Bronchial epithelial cell (primary cell): ENCODE measurements around the gene MARK2. TPM values are rescaled to one million over a fixed set of nuclear protein-coding genes. Genes with fewer than 3 reads are reported as not detected.

Source experiments
- DNase-seq: peaks from one replicate; pipeline ENCODE4 v3.0.0-alpha.2; 2010; ENCODE audit warnings: low read depth
- FAIRE-seq: peaks from 2 replicates; lab custom pipeline; 2011; peaks lifted over from hg19 to GRCh38; lab: Jason Lieb, UNC
- H3K27me3 ChIP-seq: 2 replicates; pipeline ENCODE4 v1.5.1; 2011; ENCODE audit warnings: low read length; ENCODE audit not compliant: control insufficient read depth, insufficient read depth
- H3K36me3 ChIP-seq: 2 replicates; pipeline ENCODE4 v1.5.1; 2011; ENCODE audit warnings: low read length; ENCODE audit not compliant: control insufficient read depth, insufficient read depth
- H3K4me3 ChIP-seq: 2 replicates; pipeline ENCODE4 v1.5.1; 2011; ENCODE audit warnings: mild to moderate bottlenecking, low read depth, low read length, control low read depth
- total RNA-seq: library from RNA; depleted of rRNA; stranded (reverse); fragments of >200 nt; gene quantifications from 2 replicates; pipeline ENCODE4 v1.2.1, GENCODE V29; 2014
- TF ChIP-seq, protein P1 (sequence below): IDR thresholded peaks from 2 replicates; pipeline ENCODE4 v1.5.1; 2011; ENCODE audit warnings: mild to moderate bottlenecking, moderate library complexity, low read length, control low read depth, inconsistent platforms; ENCODE audit not compliant: insufficient read depth, severe bottlenecking

The MARK2 gene
- total RNA-seq, 1 donor from 2014 or later = 10.5 TPM

DNA sequence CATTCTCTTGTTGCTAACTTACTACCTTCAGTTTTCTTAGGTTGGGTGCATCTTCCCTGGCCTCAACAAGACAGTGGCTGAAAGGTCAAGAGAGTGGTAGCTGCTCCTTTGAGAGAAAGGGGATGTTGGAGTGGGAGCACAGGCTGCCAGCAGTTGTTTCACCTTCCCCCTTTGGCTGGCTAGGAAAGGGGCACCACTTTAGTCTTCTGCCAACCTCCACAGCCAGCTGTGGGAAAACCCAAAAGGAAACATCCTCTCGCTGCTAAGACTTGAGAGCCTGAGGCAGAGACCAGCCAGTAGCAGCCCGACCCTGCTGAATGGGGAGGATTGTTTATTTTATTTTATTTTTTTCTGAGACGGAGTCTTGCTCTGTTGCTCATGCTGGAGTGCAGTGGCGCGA lies 34.4 kb downstream of the MARK2 start:
- DNase-seq (no peak), FAIRE-seq (no peak)
- Histone ChIP-seq H3K36me3 (peaks cover 2% of the 10 kb centered on the region), H3K27me3 (no peaks in the 10 kb centered on the region), H3K4me3 (no peak overlapping the region)
- TF ChIP-seq, protein P1, sequence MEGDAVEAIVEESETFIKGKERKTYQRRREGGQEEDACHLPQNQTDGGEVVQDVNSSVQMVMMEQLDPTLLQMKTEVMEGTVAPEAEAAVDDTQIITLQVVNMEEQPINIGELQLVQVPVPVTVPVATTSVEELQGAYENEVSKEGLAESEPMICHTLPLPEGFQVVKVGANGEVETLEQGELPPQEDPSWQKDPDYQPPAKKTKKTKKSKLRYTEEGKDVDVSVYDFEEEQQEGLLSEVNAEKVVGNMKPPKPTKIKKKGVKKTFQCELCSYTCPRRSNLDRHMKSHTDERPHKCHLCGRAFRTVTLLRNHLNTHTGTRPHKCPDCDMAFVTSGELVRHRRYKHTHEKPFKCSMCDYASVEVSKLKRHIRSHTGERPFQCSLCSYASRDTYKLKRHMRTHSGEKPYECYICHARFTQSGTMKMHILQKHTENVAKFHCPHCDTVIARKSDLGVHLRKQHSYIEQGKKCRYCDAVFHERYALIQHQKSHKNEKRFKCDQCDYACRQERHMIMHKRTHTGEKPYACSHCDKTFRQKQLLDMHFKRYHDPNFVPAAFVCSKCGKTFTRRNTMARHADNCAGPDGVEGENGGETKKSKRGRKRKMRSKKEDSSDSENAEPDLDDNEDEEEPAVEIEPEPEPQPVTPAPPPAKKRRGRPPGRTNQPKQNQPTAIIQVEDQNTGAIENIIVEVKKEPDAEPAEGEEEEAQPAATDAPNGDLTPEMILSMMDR = no peak

DNA sequence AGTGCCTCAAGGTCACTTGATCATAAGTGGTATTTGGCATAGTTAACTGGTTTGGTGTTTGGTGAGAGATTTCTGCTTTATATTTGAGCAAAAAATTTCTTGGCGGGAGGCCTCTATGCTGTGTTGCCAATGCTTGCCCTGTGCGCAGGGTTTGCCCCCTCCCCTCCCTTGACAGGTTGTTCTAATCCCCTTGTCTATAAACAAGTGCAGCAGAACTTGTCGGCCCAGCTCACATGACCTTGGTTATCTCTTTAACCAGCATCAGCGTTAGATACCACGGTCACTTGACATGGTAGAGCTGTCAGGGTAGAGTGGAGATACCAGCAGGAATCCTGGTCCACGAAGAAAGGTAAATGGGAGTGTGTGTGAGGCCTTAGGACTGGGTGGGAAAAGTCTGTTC lies 35.6 kb downstream of the MARK2 start:
- DNase-seq (no peak), FAIRE-seq (no peak)
- TF ChIP-seq, protein P1 = no peak
- Histone ChIP-seq H3K4me3 (no peak overlapping the region), H3K27me3 (no peaks in the 10 kb centered on the region), H3K36me3 (no peaks in the 10 kb centered on the region)

DNA sequence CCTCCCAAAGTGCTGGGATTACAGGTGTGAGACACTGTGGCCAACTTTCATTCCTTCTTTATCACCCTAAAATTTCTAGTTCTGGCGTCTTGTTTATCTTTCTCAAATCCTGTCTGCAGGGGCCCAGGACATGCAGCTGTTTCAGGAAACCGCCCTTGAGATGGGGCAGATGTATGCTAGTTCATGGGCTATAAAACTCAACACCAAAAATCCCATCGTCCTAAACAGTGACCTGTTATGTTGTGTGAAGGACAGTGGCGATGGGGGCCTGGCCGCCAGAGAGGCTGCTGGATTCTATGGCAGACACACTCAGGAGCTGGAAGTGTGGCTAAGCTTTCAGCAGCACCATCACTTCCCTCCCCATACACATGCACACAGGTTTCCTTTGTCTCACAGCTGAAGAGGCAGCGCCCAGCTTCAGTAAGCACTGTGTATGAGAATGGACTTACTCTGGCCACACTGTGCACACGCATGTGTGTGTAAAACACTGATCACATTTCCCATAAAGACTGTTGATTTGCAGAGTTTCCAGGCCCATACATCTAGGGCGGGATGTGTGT lies 36.7 kb downstream of the MARK2 start:
- Histone ChIP-seq H3K36me3 (no peaks in the 10 kb centered on the region), H3K27me3 (no peaks in the 10 kb centered on the region), H3K4me3 (no peak overlapping the region)
- FAIRE-seq = no peak
- DNase-seq = no peak
- TF ChIP-seq, protein P1 = no peak

DNA sequence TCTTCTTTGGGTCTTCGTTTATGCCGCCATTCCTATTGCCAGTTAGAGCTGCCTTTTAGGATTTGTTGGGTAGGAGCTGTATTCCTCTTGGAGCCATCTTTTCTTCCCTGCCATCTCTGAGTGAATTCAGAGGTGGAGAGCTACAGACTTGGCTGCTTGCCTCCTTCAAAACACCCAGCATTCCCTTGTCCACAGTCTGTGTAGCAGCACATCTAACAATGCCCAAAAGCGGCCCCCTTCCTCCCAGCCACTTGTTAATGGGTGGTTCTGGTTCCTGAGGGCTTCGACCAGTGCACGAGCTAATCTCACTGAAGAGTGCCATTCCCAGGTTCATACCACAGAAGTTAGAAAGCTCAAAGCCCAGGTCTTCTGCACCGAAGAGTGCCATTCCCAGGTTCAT lies 37.7 kb downstream of the MARK2 start:
- TF ChIP-seq, protein P1 = no peak
- no peak for FAIRE-seq
- no peak overlapping the region for H3K4me3 ChIP-seq
- H3K36me3 ChIP-seq = no peaks in the 10 kb centered on the region
- no peaks in the 10 kb centered on the region for H3K27me3 ChIP-seq
- no peak for DNase-seq

DNA sequence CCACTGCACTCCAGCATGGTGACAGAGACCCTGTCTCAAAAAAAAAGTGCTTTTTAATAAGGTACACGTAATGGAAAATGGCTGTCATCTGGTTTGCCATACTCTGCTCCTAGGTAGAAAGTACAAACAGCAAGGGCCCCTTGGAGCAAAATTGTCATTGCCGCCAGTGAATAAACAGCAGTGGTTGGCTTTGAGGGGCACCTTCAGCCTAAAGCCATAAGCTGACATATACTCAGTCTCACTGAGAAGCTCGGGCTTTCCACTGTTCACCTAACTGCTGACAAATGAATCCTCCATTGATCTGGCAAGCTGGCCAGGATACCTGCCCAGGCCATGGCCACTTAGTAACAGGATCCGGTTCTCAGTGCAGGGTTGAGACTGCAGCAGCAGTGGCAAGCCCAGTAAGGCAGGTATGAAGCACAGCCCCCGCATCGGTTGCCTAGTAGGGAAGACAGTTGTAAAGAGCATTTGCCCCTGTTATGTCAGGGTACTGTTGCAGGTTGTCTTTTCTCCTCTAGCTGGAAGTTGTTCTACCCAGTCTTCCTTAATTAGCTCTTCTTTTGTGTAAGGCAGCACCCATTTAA lies 38.8 kb downstream of the MARK2 start:
- Histone ChIP-seq H3K27me3 (no peaks in the 10 kb centered on the region), H3K36me3 (peaks cover 2% of the 10 kb centered on the region), H3K4me3 (no peak overlapping the region)
- TF ChIP-seq, protein P1 = no peak
- no peak for FAIRE-seq
- no peak for DNase-seq
